GM18508 (cell line): ENCODE results near the gene TMCC2.
"Not testable (repeated sequence)": the region's sequence is repeated elsewhere in the genome, so short reads cannot be mapped to it uniquely, and the experiment has no call there.

Experiments
- ATAC-seq: cut with Tn5 transposase; IDR thresholded peaks from one replicate; pipeline ENCODE4 v1.9.1; 2021; ENCODE audit warnings: moderate number of reproducible peaks; ENCODE audit not compliant: insufficient read depth, unreplicated experiment

TMCC2 gene

GRCh38 chr1:205211169-205211838 lies 16.4 kb upstream of the TMCC2 start, which contains the start of gene DSTYK:
TSS of gene DSTYK (minus strand) at chr1:205211702. CDS start at chr1:205211535, 167 bp downstream.
- ATAC-seq: peak; percentile 48

- ATAC-seq: peak; percentile 13
Observed at GRCh38 chr1:205211839-205212536, 15.8 kb upstream of the TMCC2 start.

- no peak for ATAC-seq
Observed at GRCh38 chr1:205214756-205215155, 13.0 kb upstream of the TMCC2 start.

GRCh38 chr1:205216588-205216987 lies 11.2 kb upstream of the TMCC2 start:
- ATAC-seq: no peak

GRCh38 chr1:205217418-205217817 lies 10.3 kb upstream of the TMCC2 start:
- ATAC-seq: no peak

- ATAC-seq: no peak
Observed at GRCh38 chr1:205220421-205220820, 7.3 kb upstream of the TMCC2 start.

GRCh38 chr1:205224736-205225135 lies 3.0 kb upstream of the TMCC2 start:
- no peak for ATAC-seq

GRCh38 chr1:205225901-205226765 lies 1.6 kb upstream of the TMCC2 start:
- no peak for ATAC-seq

GRCh38 chr1:205226868-205227583 lies 720 bp upstream of the TMCC2 start:
- no peak for ATAC-seq

GRCh38 chr1:205228093-205228521 lies 361 bp downstream of the TMCC2 start:
- no peak for ATAC-seq

- ATAC-seq: no peak
Observed at GRCh38 chr1:205229399-205229871, 1.7 kb downstream of the TMCC2 start.

GRCh38 chr1:205229916-205230700 lies 2.4 kb downstream of the TMCC2 start:
- ATAC-seq: no peak

- no peak for ATAC-seq
Observed at GRCh38 chr1:205230982-205231381, 3.2 kb downstream of the TMCC2 start.

GRCh38 chr1:205232127-205232820 lies 4.5 kb downstream of the TMCC2 start:
- ATAC-seq: no peak

GRCh38 chr1:205232945-205233397 lies 5.2 kb downstream of the TMCC2 start:
- no peak for ATAC-seq

GRCh38 chr1:205233986-205234385 lies 6.2 kb downstream of the TMCC2 start:
- ATAC-seq: not testable (repeated sequence)

GRCh38 chr1:205235951-205236350 lies 8.2 kb downstream of the TMCC2 start:
- ATAC-seq: no peak

- ATAC-seq: no peak
Observed at GRCh38 chr1:205236526-205236925, 8.8 kb downstream of the TMCC2 start.
